Epithelial cell of prostate (primary cell): Measurements from ENCODE around the gene SLC44A5.
"Not testable (repeated sequence)": the region's sequence is repeated elsewhere in the genome, so short reads cannot be mapped to it uniquely, and the experiment has no call there.

ENCODE experiments used
- DNase-seq: peaks from one replicate; pipeline ENCODE4 v3.0.0-alpha.2; 2011; ENCODE audit warnings: low read depth, low spot score
- H3K27ac ChIP-seq: fragments of 450-650 bp; 2 replicates; pipeline ENCODE4 v1.5.1; 2017; ENCODE audit warnings: mild to moderate bottlenecking

SLC44A5 gene

DNA sequence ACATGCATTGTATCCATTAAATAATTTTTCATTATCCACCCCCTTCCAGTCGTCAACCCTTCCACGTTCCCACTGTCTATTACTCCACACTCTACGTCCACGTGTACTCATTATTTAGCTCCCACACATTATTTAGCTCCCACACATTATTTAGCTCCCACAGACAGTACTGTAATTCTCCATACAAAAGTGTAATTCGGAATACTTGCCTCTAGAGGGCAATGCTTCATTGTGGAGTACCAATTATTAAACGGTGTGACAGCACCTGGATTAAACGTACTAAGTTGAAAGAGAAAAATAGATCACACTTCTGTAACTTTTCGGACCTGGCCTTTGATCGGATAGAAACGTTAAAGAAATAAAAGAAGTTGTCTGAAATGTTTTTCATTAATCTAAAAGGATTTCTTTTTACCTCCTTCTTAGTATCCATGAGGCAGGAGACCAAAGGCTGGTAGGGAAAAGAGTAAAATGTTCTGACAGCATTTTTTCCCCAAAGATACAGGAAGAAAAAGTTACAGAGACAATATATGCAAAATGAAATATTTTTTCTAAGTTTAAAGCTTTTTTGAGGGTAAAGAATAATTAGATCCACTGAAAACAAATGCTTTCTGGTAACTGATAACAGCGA, 377.5 kb downstream of the SLC44A5 start:
- no peak overlapping the region for H3K27ac ChIP-seq
- no peak for DNase-seq

- no peak overlapping the region for H3K27ac ChIP-seq
- DNase-seq, result no peak
These were observed 390.8 kb downstream of the SLC44A5 start for GRCh38 chr1:75220072-75220471.

GRCh38 chr1:75214017-75214416, 396.9 kb downstream of the SLC44A5 start:
- no peak overlapping the region for H3K27ac ChIP-seq
- DNase-seq, result no peak

GRCh38 chr1:75211648-75212047, 399.3 kb downstream of the SLC44A5 start:
- DNase-seq, result no peak
- no peak overlapping the region for H3K27ac ChIP-seq

- no peak overlapping the region for H3K27ac ChIP-seq
- no peak for DNase-seq
These were observed 402.1 kb downstream of the SLC44A5 start for GRCh38 chr1:75208862-75209261.

DNA sequence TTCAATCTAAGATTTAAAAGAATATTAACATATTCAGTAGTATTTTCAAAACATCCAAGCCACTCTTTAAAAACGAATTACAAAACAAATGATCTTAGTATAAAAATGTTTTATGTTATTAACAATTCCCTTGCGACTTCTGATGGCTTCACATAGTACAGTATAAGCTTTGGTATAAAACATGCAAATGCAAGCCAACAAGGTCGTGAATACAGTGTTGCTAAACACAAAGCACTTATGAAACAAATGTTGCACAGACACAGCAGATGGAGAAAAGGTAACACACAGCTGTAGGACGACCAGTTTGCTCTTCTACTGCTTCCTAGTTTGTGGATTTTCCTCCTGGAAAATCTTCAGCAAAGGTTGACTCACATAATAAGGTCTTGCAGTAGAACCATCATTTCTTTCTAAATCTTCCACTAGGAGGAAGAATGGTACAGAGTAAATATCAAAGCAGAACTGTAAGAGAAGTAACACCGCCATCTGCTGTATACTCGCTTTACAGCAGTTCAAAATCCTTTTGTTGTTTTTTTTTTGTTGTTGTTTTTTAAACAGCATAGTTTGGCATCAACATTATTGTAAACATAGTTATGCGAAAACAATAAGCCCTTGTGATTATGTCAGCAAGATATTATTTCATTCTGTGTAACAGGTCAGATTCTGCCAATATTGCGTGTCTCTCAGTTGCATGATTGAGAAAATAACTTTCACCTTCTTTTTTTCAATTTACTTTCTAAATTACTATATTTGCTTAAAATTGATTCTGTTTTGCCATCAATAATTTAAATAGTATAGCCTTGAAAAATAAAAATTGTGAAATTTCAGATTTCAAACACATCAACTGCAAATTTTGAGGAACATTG, 407.3 kb downstream of the SLC44A5 start:
- DNase-seq, result peak; percentile 3
- no peak overlapping the region for H3K27ac ChIP-seq

DNA sequence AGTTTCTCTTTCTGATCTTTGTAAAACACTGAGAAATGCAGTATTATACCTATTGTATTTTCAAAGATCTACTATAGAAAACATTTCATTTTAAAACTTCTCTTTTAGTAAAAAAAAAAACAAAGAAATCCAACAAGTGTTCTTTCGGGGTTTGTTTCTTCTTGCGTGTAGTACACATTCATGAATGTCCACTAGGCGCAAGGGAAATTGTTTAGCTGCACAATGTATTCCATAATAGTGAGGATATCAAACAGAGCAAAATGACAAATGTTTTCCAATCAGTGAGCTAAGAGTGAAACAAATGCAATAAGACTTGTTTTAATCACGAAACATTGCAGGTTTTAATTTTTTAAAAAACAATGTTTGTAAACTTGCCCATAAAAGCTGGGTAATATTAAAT, 408.2 kb downstream of the SLC44A5 start:
- DNase-seq, result no peak
- no peak overlapping the region for H3K27ac ChIP-seq

DNA sequence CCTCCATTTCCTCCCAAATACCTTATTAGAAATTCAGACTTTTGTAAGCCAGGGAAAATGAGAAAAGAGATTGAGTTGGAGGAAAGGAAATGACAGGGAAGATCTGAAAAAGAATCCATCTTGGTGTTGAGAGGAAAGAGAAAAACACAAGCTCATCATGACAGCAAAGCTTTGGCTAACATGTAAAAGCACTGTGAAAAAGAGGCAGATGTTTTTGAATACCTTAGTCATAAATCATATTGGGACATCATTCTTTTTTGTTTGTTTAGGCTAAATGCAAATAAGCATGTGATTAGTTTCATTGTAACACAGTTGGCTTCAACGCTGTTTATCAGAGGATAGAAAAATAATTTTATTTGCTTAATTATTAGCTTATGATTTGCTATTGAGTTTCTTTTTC, 412.2 kb downstream of the SLC44A5 start:
- no peak for DNase-seq
- H3K27ac ChIP-seq, result no peak overlapping the region

GRCh38 chr1:75198163-75198562, 412.8 kb downstream of the SLC44A5 start:
- DNase-seq, result no peak
- no peak overlapping the region for H3K27ac ChIP-seq

DNA sequence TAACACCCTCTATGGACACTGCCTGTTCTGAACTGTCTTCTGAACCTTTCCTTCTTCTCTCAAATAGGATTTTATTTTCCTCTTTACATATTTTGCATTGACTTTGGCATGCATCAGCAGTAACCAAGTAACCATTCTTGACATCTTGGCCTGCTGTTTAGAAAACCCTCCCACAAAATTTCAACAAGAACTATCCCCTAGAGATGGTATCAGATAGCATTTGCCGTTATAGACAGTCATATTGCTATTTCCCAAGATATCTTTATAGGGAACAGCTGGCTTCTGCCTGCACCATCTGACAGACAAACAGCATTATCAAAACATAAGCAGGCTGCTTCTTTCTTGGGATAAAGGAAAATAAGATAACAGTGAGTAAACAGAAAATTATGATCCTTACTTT, 422.0 kb downstream of the SLC44A5 start:
- no peak for DNase-seq

DNA sequence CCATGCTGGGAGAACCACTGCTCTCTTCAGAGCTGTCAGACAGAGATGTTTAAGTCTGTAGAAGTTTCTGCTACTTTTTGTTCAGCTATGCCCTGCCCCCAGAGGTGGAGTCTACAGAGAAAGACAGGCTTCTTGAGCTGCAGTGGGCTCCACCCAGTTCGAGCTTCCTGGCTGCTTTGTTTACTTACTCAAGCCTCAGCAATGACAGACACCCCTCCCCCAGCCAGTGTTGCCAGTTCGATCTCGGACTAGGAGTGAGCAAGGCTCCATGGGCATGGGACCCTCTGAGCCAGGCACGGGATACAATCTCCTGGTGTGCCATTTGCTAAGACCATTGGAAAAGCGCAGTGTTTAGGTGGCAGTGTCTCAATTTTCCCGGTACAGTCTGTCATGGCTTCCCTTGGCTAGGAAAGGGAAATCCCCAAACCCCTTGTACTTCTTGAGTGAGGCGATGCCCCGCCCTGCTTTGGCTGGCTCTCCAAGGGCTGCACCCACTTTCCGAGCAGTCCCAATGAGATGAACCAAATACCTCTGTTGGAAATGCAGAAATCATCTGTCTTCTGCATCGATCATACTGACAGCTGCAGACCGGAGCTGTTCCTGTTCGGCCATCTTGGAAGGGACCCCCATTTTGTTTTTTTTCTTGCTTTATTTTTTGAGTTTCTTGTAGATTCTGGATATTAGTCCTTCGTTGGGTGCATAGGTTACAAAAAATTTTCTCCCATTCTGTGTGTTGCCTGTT, 429.5 kb downstream of the SLC44A5 start:
- not testable (repeated sequence) for H3K27ac ChIP-seq, DNase-seq

More for the DNA sequence above, 422.0 kb downstream of the SLC44A5 start:
- no peak overlapping the region for H3K27ac ChIP-seq

DNA sequence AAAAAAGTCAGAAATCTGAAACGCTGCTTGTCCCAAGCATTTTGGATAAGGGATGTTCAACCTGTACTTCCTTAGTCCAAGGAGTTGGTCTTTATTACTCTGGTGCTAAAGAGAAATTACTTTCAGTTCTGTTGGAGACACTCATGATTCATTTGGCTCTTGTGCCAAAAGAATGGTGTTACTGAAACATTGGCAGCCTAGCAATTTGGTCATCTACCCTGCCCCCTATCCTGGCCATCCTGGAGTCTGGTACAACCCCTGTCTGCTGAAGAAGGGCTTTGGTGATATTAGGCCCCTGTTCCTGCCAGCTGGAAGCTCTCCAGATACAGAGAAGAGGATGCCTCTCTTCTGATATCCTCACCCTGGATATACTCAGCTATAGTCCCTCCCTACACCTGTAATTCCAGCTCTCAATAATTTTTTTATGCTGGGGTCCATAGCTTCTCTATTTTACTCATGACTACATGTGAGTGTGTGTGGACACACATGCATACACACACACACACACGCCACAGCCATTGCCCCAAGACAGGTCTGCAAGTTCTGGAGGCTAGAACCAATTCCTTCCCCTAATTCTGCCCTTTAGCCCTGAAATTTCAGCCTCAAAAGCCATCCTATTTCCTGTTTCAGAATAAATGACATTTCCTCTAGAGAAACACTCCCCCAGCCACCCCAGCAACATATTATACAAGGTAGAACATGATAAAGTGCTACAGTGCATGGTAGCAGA, 436.7 kb downstream of the SLC44A5 start:
- no peak for DNase-seq
- no peak overlapping the region for H3K27ac ChIP-seq

- no peak overlapping the region for H3K27ac ChIP-seq
- no peak for DNase-seq
These were observed 438.4 kb downstream of the SLC44A5 start for GRCh38 chr1:75172556-75172955.

DNA sequence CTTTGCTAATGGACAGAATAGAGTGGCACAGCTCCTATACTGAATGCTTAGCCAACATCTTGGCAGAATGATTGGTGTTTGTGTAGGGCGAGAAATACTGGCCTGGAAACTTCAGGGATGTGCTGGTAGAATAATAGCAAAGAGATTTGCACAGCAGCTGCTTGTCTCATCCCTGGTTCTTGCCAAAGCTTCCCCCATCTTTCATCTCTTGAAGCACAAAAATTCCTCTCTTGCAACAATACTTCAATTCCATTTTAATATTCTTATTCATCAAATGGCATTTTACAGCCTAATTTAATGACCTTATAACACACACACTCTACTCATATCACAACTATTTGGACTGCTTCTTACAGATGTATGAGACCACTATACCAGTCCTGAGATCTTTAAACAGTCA, 439.0 kb downstream of the SLC44A5 start:
- no peak for DNase-seq
- H3K27ac ChIP-seq, result no peak overlapping the region

GRCh38 chr1:75170981-75171380, 439.9 kb downstream of the SLC44A5 start:
- no peak overlapping the region for H3K27ac ChIP-seq
- DNase-seq, result no peak

DNA sequence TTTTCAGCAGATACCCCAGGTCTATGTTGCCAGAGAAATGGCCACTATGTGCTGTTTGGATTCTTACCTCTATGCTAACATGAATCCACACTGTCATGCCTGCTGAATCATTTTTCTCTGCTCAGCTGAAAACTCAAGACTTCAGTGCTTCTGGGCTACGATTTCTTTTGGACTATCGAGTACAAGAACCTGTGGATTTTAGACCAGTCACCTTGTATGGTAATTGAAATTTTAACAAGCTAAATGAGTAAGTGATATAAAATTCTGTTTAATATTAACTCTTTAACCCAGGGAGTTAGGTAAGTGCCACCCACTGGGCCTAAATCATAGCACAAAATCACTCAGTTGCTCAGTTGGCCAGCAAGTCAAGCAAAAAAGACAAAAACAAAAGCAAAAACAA, 440.9 kb downstream of the SLC44A5 start:
- no peak for DNase-seq
- no peak overlapping the region for H3K27ac ChIP-seq

- no peak overlapping the region for H3K27ac ChIP-seq
- no peak for DNase-seq
These were observed 444.1 kb downstream of the SLC44A5 start for GRCh38 chr1:75166821-75167220.

DNA sequence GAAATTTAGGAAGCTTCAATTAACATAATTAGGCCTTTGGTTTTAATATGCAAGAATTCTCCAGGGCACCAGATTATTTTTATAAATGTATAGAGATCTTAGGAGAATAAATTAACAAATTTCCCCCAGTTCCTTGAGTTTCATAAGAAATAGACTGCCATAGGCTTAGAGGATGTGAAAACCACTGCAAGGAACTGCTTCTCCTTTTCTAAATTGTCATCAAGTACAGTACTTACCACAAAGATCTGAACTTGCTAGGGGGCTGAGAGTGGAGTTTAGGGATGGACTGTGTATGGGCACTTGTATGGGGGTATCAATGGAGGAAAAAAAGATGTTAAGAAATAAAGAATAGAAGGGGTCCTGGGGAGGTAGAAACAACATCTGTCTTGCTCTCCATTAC, 445.6 kb downstream of the SLC44A5 start:
- DNase-seq, result no peak
- H3K27ac ChIP-seq, result no peak overlapping the region

GRCh38 chr1:75159154-75159553, 451.8 kb downstream of the SLC44A5 start:
- no peak for DNase-seq
- no peak overlapping the region for H3K27ac ChIP-seq
